SU-DHL-6 (cell line): ENCODE measurements around the gene FOXF2.

ENCODE experiments used
- EZH2phosphoT487 ChIP-seq: fragments of 200-600 bp; sonication (generic), shearing (Covaris generic); conservative IDR thresholded peaks from 2 replicates; pipeline ENCODE4 v1.6.1; 2018; ENCODE audit warnings: mild to moderate bottlenecking, antibody characterized with exemption, low read length, moderate library complexity, mixed read lengths
- TF ChIP-seq, protein P1 (sequence below): fragments of 200-600 bp; sonication (generic); IDR thresholded peaks from one replicate; pipeline ENCODE4 v1.5.1; 2017; ENCODE audit warnings: antibody characterized with exemption, mild to moderate bottlenecking, low read length, moderate library complexity; ENCODE audit not compliant: insufficient read depth, poor library complexity, severe bottlenecking

DNA sequence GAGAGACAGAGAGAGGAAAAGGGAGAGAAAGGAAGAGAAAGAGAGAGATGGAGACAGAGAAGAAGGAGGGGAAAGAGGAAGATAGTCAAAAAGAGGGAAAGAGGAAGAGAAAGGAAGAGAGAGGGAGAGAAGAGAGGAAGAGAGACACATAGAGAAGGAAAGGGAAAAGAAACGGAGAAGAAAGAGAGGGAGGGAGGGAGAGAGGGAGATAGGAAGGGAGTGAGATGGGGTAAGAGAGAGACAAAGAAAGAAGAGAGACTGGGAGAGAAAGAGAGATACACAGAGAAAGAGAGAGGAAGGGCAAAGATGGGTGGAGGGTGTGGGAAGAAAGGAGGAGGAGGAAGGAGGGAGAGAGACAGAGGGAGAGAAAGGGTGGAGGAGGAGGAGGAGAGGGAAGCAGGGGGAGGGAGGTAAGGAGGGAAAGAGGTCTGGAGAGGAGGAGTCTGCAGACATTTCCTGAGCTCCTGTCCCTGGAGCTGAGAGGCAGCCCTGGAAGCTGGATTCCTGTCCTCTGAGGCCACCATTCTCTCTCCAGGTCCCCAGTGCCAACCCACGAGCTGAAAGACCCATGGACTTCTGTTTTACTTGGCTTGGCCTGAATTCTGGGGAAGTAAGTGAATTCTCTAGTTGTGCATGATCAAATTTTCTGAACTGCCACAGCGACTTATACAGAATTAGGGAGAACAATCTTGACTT, 9.9 kb downstream of the FOXF2 start:
- TF ChIP-seq, protein P1, sequence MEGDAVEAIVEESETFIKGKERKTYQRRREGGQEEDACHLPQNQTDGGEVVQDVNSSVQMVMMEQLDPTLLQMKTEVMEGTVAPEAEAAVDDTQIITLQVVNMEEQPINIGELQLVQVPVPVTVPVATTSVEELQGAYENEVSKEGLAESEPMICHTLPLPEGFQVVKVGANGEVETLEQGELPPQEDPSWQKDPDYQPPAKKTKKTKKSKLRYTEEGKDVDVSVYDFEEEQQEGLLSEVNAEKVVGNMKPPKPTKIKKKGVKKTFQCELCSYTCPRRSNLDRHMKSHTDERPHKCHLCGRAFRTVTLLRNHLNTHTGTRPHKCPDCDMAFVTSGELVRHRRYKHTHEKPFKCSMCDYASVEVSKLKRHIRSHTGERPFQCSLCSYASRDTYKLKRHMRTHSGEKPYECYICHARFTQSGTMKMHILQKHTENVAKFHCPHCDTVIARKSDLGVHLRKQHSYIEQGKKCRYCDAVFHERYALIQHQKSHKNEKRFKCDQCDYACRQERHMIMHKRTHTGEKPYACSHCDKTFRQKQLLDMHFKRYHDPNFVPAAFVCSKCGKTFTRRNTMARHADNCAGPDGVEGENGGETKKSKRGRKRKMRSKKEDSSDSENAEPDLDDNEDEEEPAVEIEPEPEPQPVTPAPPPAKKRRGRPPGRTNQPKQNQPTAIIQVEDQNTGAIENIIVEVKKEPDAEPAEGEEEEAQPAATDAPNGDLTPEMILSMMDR: no peak
- no peak for TF ChIP-seq EZH2phosphoT487
